ENCODE data around the gene TEX52. TPM values are rescaled to one million over a fixed set of nuclear protein-coding genes. Genes with fewer than 3 reads are reported as not detected.

The TEX52 gene
- total and polyA plus RNA-seq, 9 donors = not detected

- no peaks in the 10 kb centered on the region for H3K27me3 ChIP-seq
- DNase-seq = no peak
- WGBS, 3 donors = 25 to 35% (median 32%) methylated on average over 5 of the region's 5 CpGs
- intact Hi-C loops (cut with DNase I) = loop anchor here in 1 of 4 donors (10.0 kb wide), 1 partner anchor 51 kb away; no protein-coding TSS in a partner anchor
- H3K4me1 ChIP-seq (ENCODE audit: insufficient read depth) = peaks cover 10% of the 10 kb centered on the region
- H3K9me3 ChIP-seq = no peaks in the 10 kb centered on the region
- H3K4me3 ChIP-seq = no peak overlapping the region
- TF ChIP-seq EP300 (IDR thresholded peaks at IDR 0.05) = no peak
- no peak for TF ChIP-seq POLR2A (IDR thresholded peaks at IDR 0.05)
- no peak for TF ChIP-seq CTCF (IDR thresholded peaks at IDR 0.05)
- no peak overlapping the region for H3K27ac ChIP-seq
- H3K36me3 ChIP-seq = no peaks in the 10 kb centered on the region
These were observed 23.5 kb downstream of the TEX52 start for GRCh38 chr12:2833327-2833726.

- no peak for DNase-seq
- TF ChIP-seq CTCF (IDR thresholded peaks at IDR 0.05) = no peak
- no peak for TF ChIP-seq POLR2A (IDR thresholded peaks at IDR 0.05)
- TF ChIP-seq EP300 (IDR thresholded peaks at IDR 0.05) = no peak
- Histone ChIP-seq H3K27me3 (no peaks in the 10 kb centered on the region), H3K27ac (no peak overlapping the region), H3K9me3 (no peaks in the 10 kb centered on the region), H3K4me1 (ENCODE audit: insufficient read depth) (peaks cover 10% of the 10 kb centered on the region), H3K4me3 (no peak overlapping the region), H3K36me3 (no peaks in the 10 kb centered on the region)
- intact Hi-C loops (cut with DNase I) = loop anchor here in 1 of 4 donors (10.0 kb wide), 1 partner anchor 52 kb away; no protein-coding TSS in a partner anchor
- 55 to 65% (median 58%) methylated on average over 6 of the region's 6 CpGs for WGBS, 3 donors
These were observed 24.2 kb downstream of the TEX52 start for GRCh38 chr12:2832550-2833127.

- DNase-seq = no peak
- no peak overlapping the region for H3K27ac ChIP-seq
- intact Hi-C loops (cut with DNase I) = no loop called here
- H3K4me1 ChIP-seq (ENCODE audit: insufficient read depth) = peaks cover 2% of the 10 kb centered on the region
- no peaks in the 10 kb centered on the region for H3K36me3 ChIP-seq
- H3K4me3 ChIP-seq = no peak overlapping the region
- WGBS, 3 donors = 84 to 90% (median 85%) methylated on average over 6 of the region's 6 CpGs
- no peak for TF ChIP-seq POLR2A (IDR thresholded peaks at IDR 0.05)
- no peaks in the 10 kb centered on the region for H3K9me3 ChIP-seq
- no peaks in the 10 kb centered on the region for H3K27me3 ChIP-seq
These were observed 27.6 kb downstream of the TEX52 start for GRCh38 chr12:2829275-2829674.

- 77 to 81% (median 81%) methylated on average over 14 of the region's 14 CpGs for WGBS, 3 donors
- Histone ChIP-seq H3K27me3 (no peaks in the 10 kb centered on the region), H3K4me1 (ENCODE audit: insufficient read depth) (no peaks in the 10 kb centered on the region), H3K36me3 (no peaks in the 10 kb centered on the region), H3K9me3 (no peaks in the 10 kb centered on the region), H3K4me3 (no peak overlapping the region), H3K27ac (no peak overlapping the region)
- intact Hi-C loops (cut with DNase I) = no loop called here
- TF ChIP-seq CTCF (IDR thresholded peaks at IDR 0.05) (no peak), POLR2A (IDR thresholded peaks at IDR 0.05) (no peak), EP300 (IDR thresholded peaks at IDR 0.05) (no peak)
- no peak for DNase-seq
These were observed 29.9 kb downstream of the TEX52 start for GRCh38 chr12:2826721-2827515.

GRCh38 chr12:2826036-2826435 is 30.8 kb downstream of the TEX52 start:
- Histone ChIP-seq H3K4me1 (ENCODE audit: insufficient read depth) (no peaks in the 10 kb centered on the region), H3K9me3 (no peaks in the 10 kb centered on the region), H3K4me3 (no peak overlapping the region), H3K27me3 (no peaks in the 10 kb centered on the region), H3K36me3 (no peaks in the 10 kb centered on the region), H3K27ac (no peak overlapping the region)
- TF ChIP-seq EP300 (IDR thresholded peaks at IDR 0.05) (no peak), CTCF (IDR thresholded peaks at IDR 0.05) (no peak), POLR2A (IDR thresholded peaks at IDR 0.05) (no peak)
- 90 to 95% (median 94%) methylated on average over 3 of the region's 3 CpGs for WGBS, 3 donors
- DNase-seq = no peak
- intact Hi-C loops (cut with DNase I) = no loop called here

Data from ovary (tissue), 9 donors.